Amniotic epithelial cell (primary cell): ENCODE measurements around the gene SLC35G6.
A peak's percentile ranks its signal among the peaks of the same experiment; 100 is the strongest.

Experiments used
- DNase-seq: peaks from one replicate; pipeline ENCODE4 v3.0.0-alpha.2; 2010; ENCODE audit warnings: low read depth

Gene SLC35G6

GRCh38 chr17:7502171-7502847, 21.1 kb downstream of the SLC35G6 start:
- no peak for DNase-seq

DNA sequence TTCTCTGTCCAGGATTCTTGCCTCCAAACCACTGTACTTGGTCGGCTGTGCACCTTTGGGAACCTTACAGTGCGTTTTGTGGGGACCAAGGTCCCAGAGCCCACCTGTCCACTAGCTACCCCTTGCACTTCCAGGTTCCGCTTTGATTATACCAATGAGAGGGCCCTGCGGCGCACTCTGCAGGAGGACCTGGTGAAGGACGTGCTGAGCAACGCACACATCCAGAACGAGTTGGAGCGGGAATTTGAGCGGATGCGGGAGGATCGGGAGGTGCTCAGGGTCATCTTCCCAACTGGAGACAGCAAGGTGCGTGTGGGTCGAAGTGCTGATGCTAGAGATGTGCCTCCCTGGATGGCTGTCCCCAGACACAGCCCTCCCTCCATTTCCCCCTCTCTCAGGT, 21.7 kb downstream of the SLC35G6 start:
- DNase-seq: no peak

GRCh38 chr17:7503521-7503920, 22.3 kb downstream of the SLC35G6 start:
- no peak for DNase-seq

GRCh38 chr17:7508145-7508544, 26.9 kb downstream of the SLC35G6 start:
- DNase-seq: no peak

DNA sequence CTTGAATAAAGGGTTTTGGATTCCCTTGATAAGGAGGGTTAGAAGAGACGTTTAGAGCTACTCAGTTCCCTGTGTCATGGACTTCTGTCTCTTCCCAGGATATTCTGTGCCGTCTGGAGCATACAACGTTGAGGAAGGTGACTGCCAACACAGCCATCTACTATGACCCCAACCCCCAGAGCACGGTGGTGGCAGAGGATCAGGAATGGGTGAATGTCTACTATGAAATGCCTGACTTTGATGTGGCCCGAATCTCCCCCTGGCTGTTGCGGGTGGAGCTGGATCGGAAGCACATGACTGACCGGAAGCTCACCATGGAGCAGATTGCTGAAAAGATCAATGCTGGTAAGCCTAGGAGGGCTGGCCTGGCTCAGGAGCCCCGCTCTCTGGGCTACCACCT, 27.6 kb downstream of the SLC35G6 start:
- DNase-seq: no peak

DNA sequence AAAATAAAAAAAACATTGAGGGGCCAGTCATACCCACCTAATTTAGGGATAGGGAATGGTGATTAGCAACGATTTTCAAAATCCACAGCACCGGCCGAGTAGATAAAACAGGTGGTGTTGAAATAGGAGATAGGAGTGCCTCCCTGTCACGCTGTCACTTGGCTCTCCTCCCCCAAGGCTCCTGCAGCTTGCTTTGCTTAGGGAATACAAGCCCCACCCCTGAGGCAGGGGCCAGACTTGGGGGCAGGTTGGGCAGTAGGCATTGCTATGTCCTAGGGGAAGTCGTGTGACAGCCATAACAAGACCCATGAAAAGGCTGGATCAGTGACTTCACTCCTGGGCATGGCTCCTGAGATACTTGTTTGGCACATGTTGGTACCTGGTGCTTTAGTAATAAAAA, 28.7 kb downstream of the SLC35G6 start:
- no peak for DNase-seq

DNA sequence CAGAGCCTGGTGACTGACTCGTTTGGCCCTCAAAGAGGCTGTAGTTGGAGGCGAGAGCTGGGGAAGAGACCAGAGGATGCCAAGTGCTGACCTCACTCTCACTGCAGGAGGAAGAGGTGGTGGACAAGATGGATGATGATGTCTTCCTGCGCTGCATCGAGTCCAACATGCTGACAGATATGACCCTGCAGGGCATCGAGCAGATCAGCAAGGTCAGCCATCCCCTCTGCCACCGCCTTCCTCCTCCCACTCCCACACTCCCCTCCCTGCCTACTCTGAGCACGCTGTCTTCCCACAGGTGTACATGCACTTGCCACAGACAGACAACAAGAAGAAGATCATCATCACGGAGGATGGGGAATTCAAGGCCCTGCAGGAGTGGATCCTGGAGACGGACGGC, 29.9 kb downstream of the SLC35G6 start:
- no peak for DNase-seq

DNA sequence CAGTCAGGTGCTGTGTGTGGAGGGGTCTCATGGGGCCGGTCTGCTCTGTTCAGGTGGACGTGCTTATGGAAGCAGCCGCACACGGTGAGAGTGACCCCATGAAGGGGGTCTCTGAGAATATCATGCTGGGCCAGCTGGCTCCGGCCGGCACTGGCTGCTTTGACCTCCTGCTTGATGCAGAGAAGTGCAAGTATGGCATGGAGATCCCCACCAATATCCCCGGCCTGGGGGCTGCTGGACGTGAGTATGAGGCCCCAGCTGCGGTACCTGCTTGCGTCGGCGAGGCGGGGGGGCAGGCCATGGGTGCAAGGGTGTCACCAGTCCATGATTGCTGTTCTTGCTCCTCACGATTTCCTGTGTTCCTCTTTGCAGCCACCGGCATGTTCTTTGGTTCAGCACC, 30.9 kb downstream of the SLC35G6 start:
- no peak for DNase-seq

- DNase-seq: no peak
Measured at GRCh38 chr17:7512824-7513540, 31.7 kb downstream of the SLC35G6 start.

- DNase-seq: no peak
Measured at GRCh38 chr17:7513850-7514419, 32.7 kb downstream of the SLC35G6 start.

DNA sequence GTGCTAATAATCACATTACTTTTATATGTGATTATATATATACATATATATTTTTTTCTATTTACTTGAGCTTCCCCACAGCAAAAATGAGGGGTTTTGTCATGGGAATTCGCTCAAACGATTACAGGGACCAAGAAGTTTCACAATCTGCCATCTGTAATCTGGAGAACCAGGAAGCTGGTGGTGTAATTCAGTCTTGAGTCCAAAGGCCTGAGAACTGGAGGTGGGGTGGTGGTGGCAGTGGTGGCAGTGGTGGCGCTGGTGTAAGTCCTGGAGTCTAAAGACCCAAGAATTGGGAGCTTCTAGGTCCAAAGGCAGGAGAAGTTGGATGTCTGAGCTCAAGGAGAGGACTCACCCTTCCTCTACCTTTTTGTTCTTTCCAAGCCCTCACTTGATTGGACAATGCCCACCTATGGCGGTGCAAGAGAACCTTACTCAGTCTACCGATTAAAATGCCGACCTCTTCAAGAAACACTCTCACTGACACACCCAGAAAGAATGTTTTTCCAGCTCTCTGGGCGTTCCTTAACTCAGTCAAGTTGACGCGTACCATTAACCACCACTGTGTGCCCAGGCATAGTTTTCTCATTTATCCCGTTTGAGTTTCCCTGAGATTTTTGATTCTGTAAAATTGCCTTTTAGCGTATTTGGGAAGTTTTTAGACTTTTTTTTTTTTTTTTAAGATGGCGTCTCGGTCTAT, 34.8 kb downstream of the SLC35G6 start:
- DNase-seq: peak; percentile 9

DNA sequence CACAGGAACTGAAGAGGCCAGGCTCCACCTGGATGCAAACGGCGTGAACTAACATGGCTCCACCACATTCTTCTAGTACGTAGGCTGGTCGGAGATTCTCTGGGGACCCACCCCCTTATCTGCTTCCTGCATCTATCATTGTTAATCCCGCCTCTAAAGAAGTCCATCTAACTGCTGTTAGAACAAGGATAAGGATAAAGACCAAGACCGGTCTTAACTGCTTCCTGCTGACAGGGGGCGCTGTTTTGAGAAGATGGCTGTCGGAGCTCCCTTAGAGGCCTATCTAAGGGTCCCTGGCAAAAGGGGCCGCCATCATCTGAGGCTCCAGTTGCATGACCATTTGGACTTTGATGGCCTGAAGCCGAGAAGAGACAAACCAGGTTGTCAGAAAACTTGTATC, 41.8 kb downstream of the SLC35G6 start:
- DNase-seq: peak; percentile 24

DNA sequence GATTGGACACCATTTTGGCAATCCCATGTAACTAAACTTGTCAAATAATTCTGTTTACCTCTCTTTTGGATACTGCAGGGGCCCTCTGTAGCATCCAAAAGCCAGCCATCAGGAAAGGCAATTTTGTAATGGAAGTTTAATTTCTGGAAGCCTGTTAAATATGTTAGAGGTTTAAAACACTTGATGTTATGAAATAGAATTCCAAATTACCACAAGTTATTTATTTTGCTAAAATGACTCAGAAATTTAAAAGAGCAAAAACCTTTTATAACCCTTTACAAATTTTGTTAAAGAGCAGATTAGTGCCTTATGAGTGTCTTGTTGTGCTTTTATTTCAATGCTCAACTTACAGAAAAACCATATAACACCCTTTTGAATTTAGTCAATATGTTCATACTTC, 47.6 kb downstream of the SLC35G6 start:
- no peak for DNase-seq

- no peak for DNase-seq
Measured at GRCh38 chr17:7530023-7530900, 49.0 kb downstream of the SLC35G6 start.
